HG02938 (cell line): ENCODE results near the gene NPR3.

Experiments used
- ATAC-seq: cut with Tn5 transposase; IDR thresholded peaks from one replicate; pipeline ENCODE4 v1.9.1; 2021; ENCODE audit warnings: mild to moderate bottlenecking, moderate library complexity; ENCODE audit not compliant: unreplicated experiment

NPR3 gene

GRCh38 chr5:32805971-32806638 lies 95.0 kb downstream of the NPR3 start:
- ATAC-seq, result no peak

GRCh38 chr5:32808783-32809182 lies 97.7 kb downstream of the NPR3 start:
- no peak for ATAC-seq

DNA sequence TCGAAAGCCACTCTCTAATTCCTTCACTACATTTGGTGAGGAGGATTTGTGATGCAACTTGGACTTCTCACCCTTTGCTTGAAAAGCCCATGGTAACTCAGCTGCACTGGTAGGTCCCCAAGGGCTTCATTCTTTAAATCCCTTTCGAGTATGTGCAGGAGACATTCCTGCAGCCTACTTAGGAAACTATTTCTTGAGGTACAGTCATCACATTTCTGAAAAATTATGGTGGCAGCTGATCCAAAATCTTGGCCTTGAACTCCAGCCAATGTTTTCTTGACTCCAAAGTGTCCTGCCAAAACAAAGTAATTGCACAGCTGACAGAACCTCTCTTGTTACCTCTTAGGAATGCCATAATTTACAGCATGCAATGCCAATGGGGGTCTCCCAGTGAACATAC lies 99.7 kb downstream of the NPR3 start:
- no peak for ATAC-seq

GRCh38 chr5:32812399-32812798 lies 101.3 kb downstream of the NPR3 start:
- ATAC-seq, result no peak

DNA sequence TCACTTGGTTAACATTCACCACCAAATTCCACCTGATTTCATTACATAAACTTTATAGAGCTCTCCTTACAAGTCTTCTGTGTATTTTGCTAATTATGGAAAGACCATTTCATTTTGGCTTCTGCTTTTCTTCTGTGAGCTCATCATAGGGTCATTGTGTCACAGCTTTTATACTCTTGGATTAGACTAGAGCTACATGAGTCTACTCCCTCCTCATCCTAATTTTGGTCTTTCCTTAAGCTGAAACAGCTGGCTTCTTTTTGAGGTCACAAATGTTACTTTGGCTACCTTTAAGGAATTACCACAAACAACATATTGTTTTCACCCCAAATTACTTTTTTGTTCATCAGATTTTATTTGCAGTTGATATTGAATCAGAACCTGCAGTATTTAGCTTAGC lies 103.0 kb downstream of the NPR3 start:
- ATAC-seq, result no peak

GRCh38 chr5:32814620-32815019 lies 103.5 kb downstream of the NPR3 start:
- no peak for ATAC-seq

DNA sequence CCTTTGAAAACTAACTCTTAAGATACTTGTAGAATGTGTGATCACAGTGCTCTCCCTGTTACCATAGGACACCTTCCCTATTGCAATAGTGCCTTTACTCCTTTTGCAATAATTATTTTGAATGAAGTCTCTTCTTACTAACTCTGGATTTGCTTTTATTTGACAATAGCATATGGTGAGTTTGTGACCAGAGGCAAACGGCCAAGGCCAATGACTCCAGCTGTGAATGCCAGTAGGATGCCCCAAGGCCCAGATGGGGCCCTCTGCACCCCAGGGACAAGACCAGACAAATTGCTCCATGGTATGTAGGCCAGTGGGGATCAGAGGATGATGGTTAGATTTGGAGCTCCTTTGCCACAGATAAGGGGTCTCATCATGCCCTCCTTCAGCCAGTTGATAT lies 116.9 kb downstream of the NPR3 start:
- ATAC-seq, result no peak

DNA sequence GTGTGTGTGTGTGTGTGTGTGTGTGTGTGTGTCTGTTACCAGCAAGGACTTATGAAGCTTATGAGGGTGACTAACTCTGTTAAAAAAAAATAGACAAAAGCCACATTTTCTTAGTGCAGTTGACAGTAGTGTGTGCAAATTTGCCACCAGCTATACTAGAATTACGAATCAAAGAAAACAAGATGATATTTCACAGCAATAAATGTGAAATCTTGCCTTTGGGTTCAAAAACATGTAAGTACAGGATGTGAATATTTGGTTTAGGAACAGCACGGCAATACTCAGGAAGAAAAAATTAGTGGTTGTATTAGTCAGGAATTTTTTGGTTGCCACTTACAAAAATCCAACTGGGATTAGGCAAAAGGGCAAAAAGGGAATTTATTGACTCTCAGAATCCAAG lies 117.4 kb downstream of the NPR3 start:
- ATAC-seq, result no peak

DNA sequence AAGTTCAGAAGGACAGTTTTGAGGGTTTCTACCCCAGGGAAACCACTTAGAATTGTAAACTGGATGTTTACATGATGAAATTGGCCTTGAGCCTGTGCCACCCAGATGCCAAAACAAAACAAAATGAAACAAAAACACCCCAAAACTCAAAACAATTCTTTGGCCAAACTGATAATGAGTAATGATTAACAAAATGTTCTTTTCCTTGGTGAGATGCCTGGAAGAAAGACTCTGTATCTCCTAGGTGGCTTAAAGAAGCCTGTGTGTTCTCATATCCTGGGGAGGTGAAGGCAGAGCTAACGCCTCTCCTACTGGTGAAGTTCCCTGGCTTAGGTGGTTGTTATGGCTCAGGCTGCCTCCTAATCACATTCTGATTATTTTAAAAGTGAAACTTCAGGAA lies 120.5 kb downstream of the NPR3 start:
- no peak for ATAC-seq

DNA sequence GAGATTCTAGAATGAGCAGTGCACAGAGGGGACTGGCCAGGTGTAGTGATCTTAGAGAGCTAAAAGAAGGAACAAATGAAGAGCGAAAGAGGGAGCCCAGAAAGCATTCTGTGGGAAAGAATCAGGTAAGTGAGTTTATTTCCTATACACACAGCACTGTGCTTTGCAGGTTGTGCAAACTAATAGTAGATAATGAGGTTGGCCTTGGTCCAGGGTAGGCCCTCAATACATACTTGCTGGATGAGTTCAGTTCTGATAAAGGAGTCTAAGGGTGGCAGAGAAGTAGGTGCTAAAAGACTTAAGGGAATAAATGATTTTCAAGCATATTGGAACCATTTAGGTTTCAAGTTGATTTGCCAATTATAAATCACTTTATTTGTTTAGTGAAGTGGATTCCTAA lies 122.0 kb downstream of the NPR3 start:
- ATAC-seq, result no peak

GRCh38 chr5:32833663-32834062 lies 122.5 kb downstream of the NPR3 start:
- ATAC-seq, result no peak

- no peak for ATAC-seq
Observed at GRCh38 chr5:32834251-32834650, 123.1 kb downstream of the NPR3 start.

DNA sequence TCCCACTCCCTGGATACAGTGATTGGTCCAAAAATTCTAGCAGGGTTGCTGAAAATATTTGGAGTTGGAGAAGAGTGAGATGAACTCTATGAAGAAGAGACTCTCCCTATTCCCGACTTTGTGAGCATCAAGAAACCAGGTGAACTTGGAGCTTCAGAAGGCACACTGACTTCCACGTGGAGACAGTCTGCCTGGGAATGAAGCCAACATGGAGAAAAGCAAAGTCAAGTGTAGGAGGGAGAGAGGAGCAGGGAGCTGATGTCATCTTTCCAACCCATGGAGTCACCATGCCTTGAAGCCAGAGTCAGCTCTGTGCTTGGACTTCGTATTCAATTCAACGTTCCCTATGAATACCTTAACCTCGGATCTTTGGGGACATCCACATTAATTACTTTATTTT lies 125.1 kb downstream of the NPR3 start:
- ATAC-seq, result no peak

DNA sequence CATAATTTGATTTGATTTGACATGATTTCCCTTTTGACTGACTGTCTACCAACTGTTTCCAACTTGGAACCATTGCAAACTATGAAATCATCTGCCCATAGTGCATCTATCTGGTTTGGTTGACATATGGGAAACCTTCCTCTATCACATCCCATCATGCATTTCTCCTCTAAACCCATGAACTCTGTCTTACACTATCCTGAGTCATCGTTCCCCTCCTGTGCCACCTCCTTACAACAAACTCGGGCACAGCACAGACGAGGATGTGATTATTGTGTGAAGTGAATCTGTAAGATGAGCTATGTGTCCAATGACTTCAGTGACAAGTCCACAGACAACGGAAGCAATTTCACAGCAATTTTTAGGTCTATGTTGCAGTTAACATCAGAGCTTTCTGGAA lies 126.1 kb downstream of the NPR3 start:
- no peak for ATAC-seq

DNA sequence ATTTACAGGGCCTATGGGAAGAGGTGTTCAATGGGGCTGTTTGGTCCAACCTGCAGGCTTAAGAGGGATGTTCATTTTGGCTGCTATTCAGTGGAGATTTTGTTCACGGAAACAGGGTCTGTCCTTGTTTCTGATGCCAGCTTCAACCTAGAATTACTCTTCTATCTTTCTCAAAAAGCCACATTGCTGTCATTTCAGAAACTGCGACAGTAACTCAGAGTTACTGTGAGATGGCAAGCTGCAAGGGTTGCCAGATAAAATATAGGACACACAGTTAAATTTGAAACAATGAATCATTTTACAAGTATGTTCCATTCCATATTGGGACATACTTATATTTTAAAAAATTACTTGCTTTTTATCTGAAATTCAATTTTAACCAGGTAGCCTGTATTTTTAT lies 128.0 kb downstream of the NPR3 start:
- ATAC-seq, result no peak

DNA sequence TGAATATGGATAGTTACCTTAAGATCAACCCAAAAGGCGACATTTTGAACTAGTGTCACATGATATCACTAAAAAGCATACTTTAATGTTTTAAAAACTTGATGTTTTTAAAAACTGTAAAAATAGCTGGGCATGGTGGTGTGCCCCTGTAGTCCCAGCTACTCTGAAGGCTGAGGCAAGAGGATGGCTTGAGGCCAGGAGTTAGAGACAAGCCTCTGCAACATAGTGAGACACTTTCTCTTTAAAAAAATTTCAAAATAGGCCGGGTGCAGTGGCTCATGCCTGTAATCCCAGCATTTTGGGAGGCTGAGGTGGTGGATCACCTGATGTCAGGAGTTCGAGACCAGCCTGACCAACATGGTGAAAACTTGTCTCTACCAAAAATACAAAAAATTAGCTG lies 129.5 kb downstream of the NPR3 start:
- no peak for ATAC-seq
